Measurements from ENCODE around the gene SARS1.

SARS1 gene

DNA sequence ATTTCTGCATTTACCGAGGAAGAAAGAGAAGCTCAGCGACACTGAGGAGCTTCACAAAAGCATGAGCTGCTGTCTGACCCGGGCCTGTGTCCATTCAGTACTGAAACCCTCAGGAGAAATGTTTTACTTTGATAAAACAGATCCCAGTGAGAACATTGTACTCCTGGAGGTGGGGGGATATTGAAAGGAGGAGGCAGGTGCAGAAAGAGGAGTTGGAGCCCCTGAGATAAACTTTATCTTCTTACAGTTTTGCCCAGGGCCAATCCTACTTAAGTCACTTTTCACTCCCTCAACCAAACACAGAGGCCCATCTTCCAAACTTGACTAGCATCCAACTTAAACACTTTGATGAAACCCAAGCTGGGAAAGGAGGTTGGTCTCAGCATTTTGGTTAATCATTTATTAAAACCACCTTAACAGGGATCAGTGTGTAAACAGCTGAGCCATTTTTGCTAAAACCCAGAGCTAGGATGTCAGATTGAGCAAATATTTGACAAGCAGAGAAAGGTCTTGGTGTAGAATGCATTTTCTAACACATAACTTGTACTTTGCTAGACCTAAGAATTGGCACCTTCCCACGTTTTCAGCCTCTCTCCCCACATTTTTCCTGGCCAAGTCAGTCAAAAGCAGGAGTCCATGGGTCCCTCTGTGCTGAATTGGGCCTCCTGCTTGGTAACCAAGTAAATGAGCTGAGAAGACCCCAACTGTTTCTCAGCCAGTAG is 32.5 kb upstream of the SARS1 start:
- Histone ChIP-seq H3K4me1 (ENCODE audit: control insufficient read depth in 1 of 2, insufficient read depth in 1 of 2, low read depth in 1 of 2, low read length in 1 of 2) (peaks cover 37 to 40% of the 10 kb centered on the region in 2 experiments), H3K9me3 (no peaks in the 10 kb centered on the region), H3K27me3 (no peaks in the 10 kb centered on the region), H3K27ac (no peak overlapping the region), H3K4me3 (ENCODE audit: low read depth in 1 of 2, low read length in 1 of 2) (no peak overlapping the region), H3K36me3 (no peaks in the 10 kb centered on the region)
- TF ChIP-seq, protein P1, sequence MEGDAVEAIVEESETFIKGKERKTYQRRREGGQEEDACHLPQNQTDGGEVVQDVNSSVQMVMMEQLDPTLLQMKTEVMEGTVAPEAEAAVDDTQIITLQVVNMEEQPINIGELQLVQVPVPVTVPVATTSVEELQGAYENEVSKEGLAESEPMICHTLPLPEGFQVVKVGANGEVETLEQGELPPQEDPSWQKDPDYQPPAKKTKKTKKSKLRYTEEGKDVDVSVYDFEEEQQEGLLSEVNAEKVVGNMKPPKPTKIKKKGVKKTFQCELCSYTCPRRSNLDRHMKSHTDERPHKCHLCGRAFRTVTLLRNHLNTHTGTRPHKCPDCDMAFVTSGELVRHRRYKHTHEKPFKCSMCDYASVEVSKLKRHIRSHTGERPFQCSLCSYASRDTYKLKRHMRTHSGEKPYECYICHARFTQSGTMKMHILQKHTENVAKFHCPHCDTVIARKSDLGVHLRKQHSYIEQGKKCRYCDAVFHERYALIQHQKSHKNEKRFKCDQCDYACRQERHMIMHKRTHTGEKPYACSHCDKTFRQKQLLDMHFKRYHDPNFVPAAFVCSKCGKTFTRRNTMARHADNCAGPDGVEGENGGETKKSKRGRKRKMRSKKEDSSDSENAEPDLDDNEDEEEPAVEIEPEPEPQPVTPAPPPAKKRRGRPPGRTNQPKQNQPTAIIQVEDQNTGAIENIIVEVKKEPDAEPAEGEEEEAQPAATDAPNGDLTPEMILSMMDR (IDR thresholded peaks at IDR 0.05), result no peak

DNA sequence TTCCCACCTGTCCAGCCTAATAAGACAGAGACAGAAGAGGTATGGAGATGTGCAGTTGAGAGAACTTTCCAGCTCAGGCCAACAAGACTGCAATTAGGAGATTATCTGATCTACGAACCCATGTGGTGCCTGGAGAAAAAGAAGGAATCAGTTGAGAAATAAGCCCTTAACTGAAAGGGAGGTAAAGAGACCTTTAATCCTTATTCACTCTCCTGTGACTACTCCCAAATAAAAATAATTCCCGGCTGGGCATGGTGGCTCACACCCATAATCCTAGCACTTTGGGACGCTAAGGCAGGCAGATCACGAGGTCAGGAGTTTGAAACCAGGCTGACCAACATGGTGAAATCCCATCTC is 31.9 kb upstream of the SARS1 start:
- H3K27ac ChIP-seq, result no peak overlapping the region
- H3K4me3 ChIP-seq (ENCODE audit: low read depth in 1 of 2, low read length in 1 of 2), result no peak overlapping the region
- H3K27me3 ChIP-seq, result no peaks in the 10 kb centered on the region
- H3K9me3 ChIP-seq, result no peaks in the 10 kb centered on the region
- H3K4me1 ChIP-seq (ENCODE audit: control insufficient read depth in 1 of 2, insufficient read depth in 1 of 2, low read depth in 1 of 2, low read length in 1 of 2), result peaks cover 42 to 45% of the 10 kb centered on the region in 2 experiments
- no peaks in the 10 kb centered on the region for H3K36me3 ChIP-seq
- TF ChIP-seq, protein P1 (IDR thresholded peaks at IDR 0.05), result no peak

DNA sequence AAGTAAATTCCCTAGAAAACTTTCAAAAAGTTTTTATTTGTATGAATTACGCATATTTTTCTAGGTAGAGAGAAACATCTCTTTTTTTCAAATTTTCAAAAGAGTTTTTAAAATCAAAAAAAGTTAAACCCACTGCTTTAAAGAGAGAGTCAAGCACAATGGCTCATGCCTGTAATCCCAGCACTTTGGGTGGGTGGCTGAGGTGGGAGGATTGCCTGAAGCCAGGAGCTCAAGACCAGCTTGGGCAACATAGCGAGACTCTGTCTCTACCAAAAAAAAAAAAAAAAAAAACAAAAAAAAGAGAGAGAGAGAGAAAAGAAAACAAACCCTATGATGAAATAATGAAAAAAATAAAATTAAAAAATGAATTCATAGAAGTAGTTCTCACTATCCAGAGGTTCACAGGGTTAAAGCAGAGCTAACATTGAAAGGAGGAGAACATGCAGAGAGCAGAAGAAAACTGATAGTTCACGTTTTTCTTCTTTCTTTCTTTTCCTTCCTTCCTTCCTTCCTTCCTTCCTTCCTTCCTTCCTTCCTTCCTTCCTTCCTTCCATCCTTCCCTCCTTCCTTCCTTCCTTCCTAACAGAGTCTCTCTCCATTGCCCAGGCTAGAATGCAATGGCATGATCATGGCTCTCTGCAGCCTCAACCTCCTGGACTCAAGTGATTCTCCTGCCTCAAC is 30.5 kb upstream of the SARS1 start:
- peak overlapping the region; percentile 91 for H3K27ac ChIP-seq
- peaks cover 54 to 55% of the 10 kb centered on the region in 2 experiments for H3K4me1 ChIP-seq (ENCODE audit: control insufficient read depth in 1 of 2, insufficient read depth in 1 of 2, low read depth in 1 of 2, low read length in 1 of 2)
- no peaks in the 10 kb centered on the region for H3K27me3 ChIP-seq
- TF ChIP-seq, protein P1 (IDR thresholded peaks at IDR 0.05), result no peak
- H3K36me3 ChIP-seq, result no peaks in the 10 kb centered on the region
- no peaks in the 10 kb centered on the region for H3K9me3 ChIP-seq
- H3K4me3 ChIP-seq (ENCODE audit: low read depth in 1 of 2, low read length in 1 of 2), result no peak overlapping the region

DNA sequence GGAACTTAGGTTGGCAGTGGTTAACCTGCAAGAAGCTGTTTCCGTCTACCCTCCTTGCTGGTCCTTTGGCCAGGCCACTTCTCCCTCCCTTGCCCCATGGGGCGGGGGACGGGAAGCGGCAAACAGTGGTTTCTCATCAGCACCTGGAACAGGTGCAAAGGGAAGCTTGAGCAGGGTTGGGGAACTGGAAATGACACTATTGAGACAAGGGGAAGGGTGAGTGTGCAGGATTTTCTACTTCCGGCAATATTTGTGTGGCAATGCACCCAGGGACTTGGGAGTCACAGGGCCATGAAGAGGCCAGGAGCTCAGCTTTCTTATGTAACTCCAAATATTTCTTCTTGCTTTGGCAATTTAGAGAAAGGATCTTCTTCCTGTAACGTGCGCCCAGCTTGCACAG is 29.0 kb upstream of the SARS1 start:
- Histone ChIP-seq H3K4me1 (ENCODE audit: control insufficient read depth in 1 of 2, insufficient read depth in 1 of 2, low read depth in 1 of 2, low read length in 1 of 2) (peaks cover 68 to 69% of the 10 kb centered on the region in 2 experiments), H3K4me3 (ENCODE audit: low read depth in 1 of 2, low read length in 1 of 2) (peak overlapping the region; percentile 36 to 39), H3K36me3 (peaks cover 9% of the 10 kb centered on the region), H3K27ac (peak overlapping the region; percentile 91), H3K27me3 (no peaks in the 10 kb centered on the region), H3K9me3 (no peaks in the 10 kb centered on the region)
- TF ChIP-seq, protein P1 (IDR thresholded peaks at IDR 0.05), result no peak

DNA sequence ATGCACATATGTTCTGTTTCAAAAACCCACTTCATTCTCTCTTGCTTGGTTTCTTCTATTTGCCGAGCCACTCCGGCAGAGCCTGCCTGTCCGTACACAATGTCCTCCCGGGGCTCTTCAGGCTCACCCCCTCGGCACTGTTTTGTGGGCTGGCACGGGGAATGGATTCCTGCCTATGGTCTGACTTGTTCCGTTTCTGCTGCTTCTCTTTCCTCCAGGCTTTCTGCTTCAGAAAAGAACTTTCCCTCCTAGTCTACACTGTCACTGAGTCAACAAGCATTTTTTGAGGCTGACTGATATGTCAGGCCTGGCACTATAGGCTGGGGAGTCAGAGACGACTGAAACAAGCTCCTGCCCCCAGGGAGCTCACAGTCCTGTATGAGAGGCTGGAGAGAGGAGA is 28.4 kb upstream of the SARS1 start:
- H3K27ac ChIP-seq, result peak overlapping the region; percentile 91

More for the DNA sequence above, 28.4 kb upstream of the SARS1 start:
- H3K27me3 ChIP-seq, result no peaks in the 10 kb centered on the region
- TF ChIP-seq, protein P1 (IDR thresholded peaks at IDR 0.05), result no peak
- peaks cover 68 to 69% of the 10 kb centered on the region in 2 experiments for H3K4me1 ChIP-seq (ENCODE audit: control insufficient read depth in 1 of 2, insufficient read depth in 1 of 2, low read depth in 1 of 2, low read length in 1 of 2)
- peak overlapping the region; percentile 36 to 39 for H3K4me3 ChIP-seq (ENCODE audit: low read depth in 1 of 2, low read length in 1 of 2)
- H3K36me3 ChIP-seq, result peaks cover 16% of the 10 kb centered on the region
- no peaks in the 10 kb centered on the region for H3K9me3 ChIP-seq
